ENCODE results near the gene SCN8A.

DNA sequence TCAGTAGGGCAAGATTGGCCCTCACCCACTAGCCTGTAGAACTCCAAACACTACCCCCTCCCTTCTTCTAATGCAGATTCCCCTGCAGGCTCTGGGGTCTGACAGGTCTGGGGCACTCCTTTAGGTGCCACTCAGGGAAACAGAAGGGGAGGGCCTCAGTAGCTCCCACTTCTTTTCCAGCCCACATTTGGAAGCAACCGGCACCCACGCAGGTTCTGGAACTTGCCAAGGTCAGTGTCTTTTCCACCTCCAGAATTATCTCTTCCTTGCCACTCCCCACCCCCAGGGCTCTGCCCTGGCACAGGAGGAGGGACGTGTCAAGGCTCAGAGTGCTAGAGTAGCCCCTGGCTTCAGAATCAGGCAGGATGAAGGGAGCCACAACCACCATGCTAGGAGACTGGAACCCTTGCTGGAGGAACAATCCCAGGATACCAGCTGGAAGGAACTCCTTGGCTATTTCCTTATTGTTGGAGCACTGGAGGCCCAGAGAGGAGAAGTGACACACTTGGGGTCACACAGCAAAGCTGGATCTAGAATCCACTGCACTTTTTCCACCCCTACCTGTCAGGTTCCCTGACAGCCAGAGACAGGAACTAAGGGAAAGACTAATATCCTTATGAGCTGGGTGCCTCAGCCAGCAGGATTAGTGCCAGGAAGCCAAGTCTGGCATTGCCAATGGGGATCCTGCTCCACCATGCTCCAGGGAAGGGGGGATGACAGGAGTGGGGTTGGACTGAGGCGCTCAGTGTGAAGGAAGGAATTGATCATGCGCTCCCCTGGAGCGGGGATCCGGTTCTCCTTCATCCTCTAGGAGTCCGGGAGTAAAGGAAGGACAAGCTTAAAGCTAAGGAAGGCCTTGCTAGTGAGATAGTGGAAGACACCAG is 259.3 kb downstream of the SCN8A start:
- no peak for TF ChIP-seq POLR2AphosphoS5 (IDR thresholded peaks at IDR 0.05; ENCODE audit: insufficient read depth, low read depth, low read length)
- TF ChIP-seq, protein P1, sequence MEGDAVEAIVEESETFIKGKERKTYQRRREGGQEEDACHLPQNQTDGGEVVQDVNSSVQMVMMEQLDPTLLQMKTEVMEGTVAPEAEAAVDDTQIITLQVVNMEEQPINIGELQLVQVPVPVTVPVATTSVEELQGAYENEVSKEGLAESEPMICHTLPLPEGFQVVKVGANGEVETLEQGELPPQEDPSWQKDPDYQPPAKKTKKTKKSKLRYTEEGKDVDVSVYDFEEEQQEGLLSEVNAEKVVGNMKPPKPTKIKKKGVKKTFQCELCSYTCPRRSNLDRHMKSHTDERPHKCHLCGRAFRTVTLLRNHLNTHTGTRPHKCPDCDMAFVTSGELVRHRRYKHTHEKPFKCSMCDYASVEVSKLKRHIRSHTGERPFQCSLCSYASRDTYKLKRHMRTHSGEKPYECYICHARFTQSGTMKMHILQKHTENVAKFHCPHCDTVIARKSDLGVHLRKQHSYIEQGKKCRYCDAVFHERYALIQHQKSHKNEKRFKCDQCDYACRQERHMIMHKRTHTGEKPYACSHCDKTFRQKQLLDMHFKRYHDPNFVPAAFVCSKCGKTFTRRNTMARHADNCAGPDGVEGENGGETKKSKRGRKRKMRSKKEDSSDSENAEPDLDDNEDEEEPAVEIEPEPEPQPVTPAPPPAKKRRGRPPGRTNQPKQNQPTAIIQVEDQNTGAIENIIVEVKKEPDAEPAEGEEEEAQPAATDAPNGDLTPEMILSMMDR (IDR thresholded peaks at IDR 0.05; ENCODE audit: extremely low read depth in 1 of 2, insufficient read depth in 1 of 2, low read depth in 1 of 2, low read length in 2 of 2) = no peak
- no peak for TF ChIP-seq POLR2A (IDR thresholded peaks at IDR 0.05; ENCODE audit: low read depth, low read length)
- TF ChIP-seq GATA2 (IDR thresholded peaks at IDR 0.05; ENCODE audit: insufficient read depth, insufficient read length, low read depth, low read length) = no peak
- TF ChIP-seq MYC (IDR thresholded peaks at IDR 0.05; ENCODE audit: low read depth, low read length) = no peak

All from endothelial cell of umbilical vein (primary cell).